Measurements from ENCODE around the gene MAML3.

MAML3 gene

GRCh38 chr4:139696491-139696890 is 457.5 kb downstream of the MAML3 start:
- no peak for DNase-seq (ENCODE audit: insufficient read length, low spot score)
- no peak for TF ChIP-seq POLR2A (IDR thresholded peaks at IDR 0.05; ENCODE audit: low read depth, low read length)
- FAIRE-seq: no peak

GRCh38 chr4:139694522-139695107 is 459.4 kb downstream of the MAML3 start:
- TF ChIP-seq POLR2A (IDR thresholded peaks at IDR 0.05; ENCODE audit: low read depth, low read length): no peak
- FAIRE-seq (no peak), DNase-seq (ENCODE audit: insufficient read length, low spot score) (no peak)

GRCh38 chr4:139692309-139693012 is 461.5 kb downstream of the MAML3 start:
- FAIRE-seq (no peak), DNase-seq (ENCODE audit: insufficient read length, low spot score) (no peak)
- no peak for TF ChIP-seq POLR2A (IDR thresholded peaks at IDR 0.05; ENCODE audit: low read depth, low read length)

- no peak for FAIRE-seq
- no peak for DNase-seq (ENCODE audit: insufficient read length, low spot score)
- no peak for TF ChIP-seq POLR2A (IDR thresholded peaks at IDR 0.05; ENCODE audit: low read depth, low read length)
Measured at GRCh38 chr4:139690419-139690818, 463.6 kb downstream of the MAML3 start.

DNA sequence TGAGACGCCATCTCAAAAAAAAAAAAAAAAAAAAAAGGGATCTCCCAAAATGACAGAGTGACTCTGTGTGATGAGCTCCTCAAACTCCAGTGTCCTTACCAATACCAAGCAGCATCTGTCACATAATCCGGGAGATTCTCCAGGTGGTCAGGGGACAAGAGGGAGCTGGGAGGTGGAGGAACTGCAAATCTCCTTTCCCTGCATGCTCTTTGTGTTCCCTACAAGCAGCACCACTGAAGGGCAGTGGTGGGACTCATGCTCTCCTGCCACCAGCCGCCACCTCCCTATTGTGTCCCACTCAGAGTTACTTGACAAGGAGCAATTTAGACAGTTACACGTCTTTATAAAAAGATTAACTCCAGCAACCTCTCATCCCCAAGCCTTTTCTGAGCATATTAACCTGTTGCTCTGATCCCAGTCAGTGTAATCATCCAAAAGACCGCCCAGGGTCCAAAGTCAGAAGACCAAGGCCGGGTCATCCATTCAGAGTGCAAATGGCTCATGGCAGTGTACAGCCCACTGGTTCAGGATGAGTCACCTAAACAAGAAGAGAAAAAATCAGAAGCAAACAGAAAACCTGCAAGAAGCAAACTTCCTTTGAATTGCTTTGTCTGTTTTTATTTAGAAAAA is 464.8 kb downstream of the MAML3 start:
- TF ChIP-seq POLR2A (IDR thresholded peaks at IDR 0.05; ENCODE audit: low read depth, low read length): no peak
- FAIRE-seq: no peak

DNA sequence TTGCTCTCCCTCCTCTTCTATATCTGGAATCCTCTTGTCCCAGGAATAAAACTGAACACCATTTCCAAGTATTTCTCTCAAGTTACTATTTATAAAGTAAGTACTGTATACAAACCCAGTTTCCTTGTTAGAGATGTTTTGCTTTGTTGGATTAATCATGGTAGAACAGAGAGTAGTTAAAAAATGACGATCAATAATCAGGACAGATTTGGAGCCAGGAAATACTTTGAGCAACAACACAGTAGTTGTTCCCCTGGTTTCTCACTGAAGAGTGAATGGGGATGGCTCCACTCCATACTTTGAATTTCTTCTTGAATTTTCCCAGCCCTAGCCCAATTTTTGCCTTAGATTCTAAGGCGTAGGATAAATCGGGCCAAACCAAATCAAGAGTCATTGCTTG is 467.0 kb downstream of the MAML3 start:
- no peak for TF ChIP-seq POLR2A (IDR thresholded peaks at IDR 0.05; ENCODE audit: low read depth, low read length)

More for the DNA sequence above, 464.8 kb downstream of the MAML3 start:
- DNase-seq (ENCODE audit: insufficient read length, low spot score): no peak

GRCh38 chr4:139686130-139686529 is 467.9 kb downstream of the MAML3 start:
- no peak for DNase-seq (ENCODE audit: insufficient read length, low spot score)
- no peak for TF ChIP-seq POLR2A (IDR thresholded peaks at IDR 0.05; ENCODE audit: low read depth, low read length)
- no peak for FAIRE-seq

More for the DNA sequence above, 467.0 kb downstream of the MAML3 start:
- no peak for DNase-seq (ENCODE audit: insufficient read length, low spot score)
- no peak for FAIRE-seq

- TF ChIP-seq POLR2A (IDR thresholded peaks at IDR 0.05; ENCODE audit: low read depth, low read length): no peak
- FAIRE-seq (no peak), DNase-seq (ENCODE audit: insufficient read length, low spot score) (no peak)
Measured at GRCh38 chr4:139685180-139685579, 468.8 kb downstream of the MAML3 start.

GRCh38 chr4:139684351-139684750 is 469.6 kb downstream of the MAML3 start:
- no peak for FAIRE-seq
- no peak for DNase-seq (ENCODE audit: insufficient read length, low spot score)
- TF ChIP-seq POLR2A (IDR thresholded peaks at IDR 0.05; ENCODE audit: low read depth, low read length): no peak

- DNase-seq (ENCODE audit: insufficient read length, low spot score): no peak
- TF ChIP-seq POLR2A (IDR thresholded peaks at IDR 0.05; ENCODE audit: low read depth, low read length): no peak
Measured at GRCh38 chr4:139682741-139683151, 471.2 kb downstream of the MAML3 start.

GRCh38 chr4:139682309-139682708 is 471.7 kb downstream of the MAML3 start:
- FAIRE-seq (no peak), DNase-seq (ENCODE audit: insufficient read length, low spot score) (no peak)
- TF ChIP-seq POLR2A (IDR thresholded peaks at IDR 0.05; ENCODE audit: low read depth, low read length): no peak

More at GRCh38 chr4:139682741-139683151, 471.2 kb downstream of the MAML3 start:
- FAIRE-seq: no peak

GRCh38 chr4:139676913-139677585 is 476.9 kb downstream of the MAML3 start:
- no peak for FAIRE-seq
- no peak for DNase-seq (ENCODE audit: insufficient read length, low spot score)
- TF ChIP-seq POLR2A (IDR thresholded peaks at IDR 0.05; ENCODE audit: low read depth, low read length): no peak

GRCh38 chr4:139676365-139676764 is 477.6 kb downstream of the MAML3 start:
- FAIRE-seq: no peak
- no peak for TF ChIP-seq POLR2A (IDR thresholded peaks at IDR 0.05; ENCODE audit: low read depth, low read length)
- DNase-seq (ENCODE audit: insufficient read length, low spot score): no peak

DNA sequence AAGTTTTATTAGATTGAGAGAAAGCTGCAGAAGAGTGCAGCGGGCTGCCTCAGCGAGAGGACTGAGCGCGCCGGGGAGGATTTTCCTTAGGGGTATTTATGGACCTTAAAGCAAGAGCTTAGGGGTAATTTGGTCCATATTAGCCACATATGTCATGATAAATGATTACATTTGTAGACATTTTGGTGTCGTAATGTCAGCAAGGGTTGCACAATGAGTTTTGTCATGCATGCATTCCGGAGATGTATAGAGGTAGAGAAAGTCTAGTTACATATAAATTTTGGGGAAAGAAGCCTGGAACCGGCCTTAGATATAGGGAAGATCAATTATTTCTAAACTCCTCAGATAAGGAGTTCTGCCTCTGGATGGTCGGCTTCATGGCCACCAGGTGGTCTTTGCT is 478.3 kb downstream of the MAML3 start:
- FAIRE-seq: no peak
- TF ChIP-seq POLR2A (IDR thresholded peaks at IDR 0.05; ENCODE audit: low read depth, low read length): no peak
- no peak for DNase-seq (ENCODE audit: insufficient read length, low spot score)
